Osteoblast (primary cell): ENCODE data around the gene SLC2A4RG. TPM values are rescaled to one million over a fixed set of nuclear protein-coding genes. Genes with fewer than 3 reads are reported as not detected.
A peak's percentile ranks its signal among the peaks of the same experiment; 100 is the strongest.

Source experiments
- DNase-seq: peaks from one replicate; pipeline ENCODE4 v3.0.0; 2011; ENCODE audit warnings: low spot score, mixed read lengths; ENCODE audit not compliant: insufficient read length; ENCODE audit errors: missing footprints
- H2AFZ ChIP-seq: 2 replicates; pipeline ENCODE4 v1.6.0; 2011; ENCODE audit warnings: mild to moderate bottlenecking, low read length
- H3K27ac ChIP-seq: 2 replicates; pipeline ENCODE4 v1.5.1; 2011; ENCODE audit warnings: mild to moderate bottlenecking, low read depth, low read length, moderate library complexity
- H3K27me3 ChIP-seq: 2 replicates; pipeline ENCODE4 v1.6.0; 2012; ENCODE audit warnings: mild to moderate bottlenecking, control low read depth, inconsistent platforms, low read length, moderate library complexity; ENCODE audit not compliant: insufficient read depth
- H3K36me3 ChIP-seq: 2 replicates; pipeline ENCODE4 v1.5.1; 2011; ENCODE audit warnings: mild to moderate bottlenecking, low read length, control low read depth, moderate library complexity; ENCODE audit not compliant: insufficient read depth
- H3K4me1 ChIP-seq: 2 replicates; pipeline ENCODE4 v1.5.1; 2011; ENCODE audit warnings: mild to moderate bottlenecking, low read length, control low read depth, moderate library complexity; ENCODE audit not compliant: insufficient read depth
- H3K4me2 ChIP-seq: 2 replicates; pipeline ENCODE4 v1.6.0; 2011; ENCODE audit warnings: mild to moderate bottlenecking, low read length; ENCODE audit not compliant: insufficient read depth
- H3K4me3 ChIP-seq: fragments of 200-600 bp; sonication (generic); 3 replicates; pipeline ENCODE4 v1.5.1; 2012; ENCODE audit warnings: mild to moderate bottlenecking, low read length, inconsistent platforms; ENCODE audit not compliant: insufficient read depth
- H3K79me2 ChIP-seq: 2 replicates; pipeline ENCODE4 v1.6.0; 2012; ENCODE audit warnings: mild to moderate bottlenecking, low read length, control low read depth, inconsistent platforms; ENCODE audit not compliant: insufficient read depth
- H3K9me3 ChIP-seq: 2 replicates; pipeline ENCODE4 v1.5.1; 2011; ENCODE audit warnings: low read depth, low read length, control low read depth
- H4K20me1 ChIP-seq: 2 replicates; pipeline ENCODE4 v1.6.0; 2012; ENCODE audit warnings: mild to moderate bottlenecking, low read length, control low read depth; ENCODE audit not compliant: insufficient read depth
- total RNA-seq: library from RNA; depleted of rRNA; stranded (reverse); fragments of >200 nt; gene quantifications from 2 replicates; pipeline ENCODE4 v1.2.3, GENCODE V29; 2012
- TF ChIP-seq, protein P1 (sequence below): IDR thresholded peaks from 2 replicates; pipeline ENCODE4 v1.5.1; 2011; ENCODE audit warnings: mild to moderate bottlenecking, low read depth, low read length, moderate library complexity; ENCODE audit errors: extremely low read depth

The SLC2A4RG gene
- total RNA-seq, 1 donor = 27.5 TPM

GRCh38 chr20:63691711-63692435 is 47.7 kb upstream of the SLC2A4RG start:
- H3K4me3 ChIP-seq = no peak overlapping the region
- peak; percentile 84 for DNase-seq
- H3K27ac ChIP-seq = no peak overlapping the region
- peaks cover 4% of the 10 kb centered on the region for H3K4me1 ChIP-seq
- H4K20me1 ChIP-seq = no peaks in the 10 kb centered on the region
- no peak overlapping the region for H3K4me2 ChIP-seq
- no peaks in the 10 kb centered on the region for H3K9me3 ChIP-seq
- peaks cover 3% of the 10 kb centered on the region for H3K36me3 ChIP-seq
- TF ChIP-seq, protein P1, sequence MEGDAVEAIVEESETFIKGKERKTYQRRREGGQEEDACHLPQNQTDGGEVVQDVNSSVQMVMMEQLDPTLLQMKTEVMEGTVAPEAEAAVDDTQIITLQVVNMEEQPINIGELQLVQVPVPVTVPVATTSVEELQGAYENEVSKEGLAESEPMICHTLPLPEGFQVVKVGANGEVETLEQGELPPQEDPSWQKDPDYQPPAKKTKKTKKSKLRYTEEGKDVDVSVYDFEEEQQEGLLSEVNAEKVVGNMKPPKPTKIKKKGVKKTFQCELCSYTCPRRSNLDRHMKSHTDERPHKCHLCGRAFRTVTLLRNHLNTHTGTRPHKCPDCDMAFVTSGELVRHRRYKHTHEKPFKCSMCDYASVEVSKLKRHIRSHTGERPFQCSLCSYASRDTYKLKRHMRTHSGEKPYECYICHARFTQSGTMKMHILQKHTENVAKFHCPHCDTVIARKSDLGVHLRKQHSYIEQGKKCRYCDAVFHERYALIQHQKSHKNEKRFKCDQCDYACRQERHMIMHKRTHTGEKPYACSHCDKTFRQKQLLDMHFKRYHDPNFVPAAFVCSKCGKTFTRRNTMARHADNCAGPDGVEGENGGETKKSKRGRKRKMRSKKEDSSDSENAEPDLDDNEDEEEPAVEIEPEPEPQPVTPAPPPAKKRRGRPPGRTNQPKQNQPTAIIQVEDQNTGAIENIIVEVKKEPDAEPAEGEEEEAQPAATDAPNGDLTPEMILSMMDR = no peak
- H2AFZ ChIP-seq = no peak overlapping the region
- H3K27me3 ChIP-seq = no peaks in the 10 kb centered on the region
- H3K79me2 ChIP-seq = no peaks in the 10 kb centered on the region

DNA sequence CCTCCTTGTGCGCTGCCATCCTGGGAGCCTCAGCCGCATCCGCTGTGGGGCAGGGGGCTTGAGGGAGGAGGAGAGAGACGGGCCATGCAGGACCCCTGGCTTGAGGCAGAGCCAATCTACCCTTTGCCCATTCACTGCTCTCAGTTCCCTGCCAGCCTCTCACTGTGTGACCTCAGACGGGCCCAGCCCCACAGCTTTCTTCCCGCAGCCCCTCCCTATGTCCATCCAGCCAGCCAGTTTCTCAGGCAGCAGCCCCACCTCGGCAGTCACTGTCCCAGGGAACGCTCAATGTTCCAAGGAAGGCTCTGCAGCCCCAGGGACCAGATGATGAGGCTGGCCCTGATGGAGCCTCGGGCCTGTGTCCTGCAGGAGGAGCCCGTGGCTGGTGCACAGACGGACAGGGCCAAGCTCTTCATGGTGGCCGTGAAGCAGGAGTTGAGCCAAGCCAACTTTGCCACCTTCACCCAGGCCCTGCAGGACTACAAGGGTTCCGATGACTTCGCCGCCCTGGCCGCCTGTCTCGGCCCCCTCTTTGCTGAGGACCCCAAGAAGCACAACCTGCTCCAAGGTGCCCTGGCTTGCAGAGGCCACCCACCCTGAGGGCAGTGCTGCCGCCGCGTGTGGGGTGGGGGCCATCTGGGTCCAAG is 47.0 kb upstream of the SLC2A4RG start:
- Histone ChIP-seq H4K20me1 (no peaks in the 10 kb centered on the region), H3K36me3 (peaks cover 3% of the 10 kb centered on the region), H3K27ac (no peak overlapping the region), H3K9me3 (no peaks in the 10 kb centered on the region), H2AFZ (no peak overlapping the region), H3K4me3 (no peak overlapping the region), H3K4me2 (no peak overlapping the region), H3K4me1 (peaks cover 9% of the 10 kb centered on the region), H3K27me3 (no peaks in the 10 kb centered on the region), H3K79me2 (no peaks in the 10 kb centered on the region)
- DNase-seq = peak; percentile 95
- TF ChIP-seq, protein P1 = no peak

- no peak overlapping the region for H2AFZ ChIP-seq
- no peak overlapping the region for H3K4me3 ChIP-seq
- no peaks in the 10 kb centered on the region for H3K79me2 ChIP-seq
- peaks cover 3% of the 10 kb centered on the region for H3K36me3 ChIP-seq
- no peak overlapping the region for H3K27ac ChIP-seq
- DNase-seq = peak; percentile 49
- H3K4me2 ChIP-seq = no peak overlapping the region
- H3K27me3 ChIP-seq = no peaks in the 10 kb centered on the region
- H3K4me1 ChIP-seq = peaks cover 15% of the 10 kb centered on the region
- TF ChIP-seq, protein P1 = no peak
- H4K20me1 ChIP-seq = no peaks in the 10 kb centered on the region
- no peaks in the 10 kb centered on the region for H3K9me3 ChIP-seq
Measured at GRCh38 chr20:63693083-63693732, 46.4 kb upstream of the SLC2A4RG start.
